Brain microvascular endothelial cell (primary cell): ENCODE measurements around the gene TOR1AIP1.
A peak's percentile ranks its signal among the peaks of the same experiment; 100 is the strongest.

Source experiments
- DNase-seq: peaks from one replicate; pipeline ENCODE4 v3.0.0-alpha.2; 2020
- H3K27ac ChIP-seq: fragments of 250-450 bp; sonication (Bioruptor Pico); 2 replicates; pipeline ENCODE4 v1.5.1; 2020; ENCODE audit warnings: mild to moderate bottlenecking, moderate library complexity
- H3K27me3 ChIP-seq: fragments of 250-450 bp; sonication (Bioruptor Pico); replicated peaks from 2 replicates; pipeline ENCODE4 v1.5.1; 2020; ENCODE audit warnings: mild to moderate bottlenecking
- H3K36me3 ChIP-seq: fragments of 250-450 bp; sonication (Bioruptor Pico); replicated peaks from 2 replicates; pipeline ENCODE4 v1.5.1; 2020; ENCODE audit warnings: mild to moderate bottlenecking
- H3K4me3 ChIP-seq: 2 replicates; pipeline ENCODE4 v1.5.1; 2011; ENCODE audit warnings: low read depth, mild to moderate bottlenecking, control low read depth, low read length, moderate library complexity
- in situ Hi-C: cut with HindIII; loops from 2 replicates; pipeline ENCODE4 v1.10.0; 2017; ENCODE audit warnings: low sequenced_read_pairs, low pct_ligation_motif_present
- TF ChIP-seq, protein P1 (sequence below): IDR thresholded peaks from 2 replicates; pipeline ENCODE4 v1.5.1; 2011; ENCODE audit warnings: low read depth, mild to moderate bottlenecking, moderate library complexity, low read length, control low read depth, inconsistent platforms; ENCODE audit errors: missing control alignments

The TOR1AIP1 gene

DNA sequence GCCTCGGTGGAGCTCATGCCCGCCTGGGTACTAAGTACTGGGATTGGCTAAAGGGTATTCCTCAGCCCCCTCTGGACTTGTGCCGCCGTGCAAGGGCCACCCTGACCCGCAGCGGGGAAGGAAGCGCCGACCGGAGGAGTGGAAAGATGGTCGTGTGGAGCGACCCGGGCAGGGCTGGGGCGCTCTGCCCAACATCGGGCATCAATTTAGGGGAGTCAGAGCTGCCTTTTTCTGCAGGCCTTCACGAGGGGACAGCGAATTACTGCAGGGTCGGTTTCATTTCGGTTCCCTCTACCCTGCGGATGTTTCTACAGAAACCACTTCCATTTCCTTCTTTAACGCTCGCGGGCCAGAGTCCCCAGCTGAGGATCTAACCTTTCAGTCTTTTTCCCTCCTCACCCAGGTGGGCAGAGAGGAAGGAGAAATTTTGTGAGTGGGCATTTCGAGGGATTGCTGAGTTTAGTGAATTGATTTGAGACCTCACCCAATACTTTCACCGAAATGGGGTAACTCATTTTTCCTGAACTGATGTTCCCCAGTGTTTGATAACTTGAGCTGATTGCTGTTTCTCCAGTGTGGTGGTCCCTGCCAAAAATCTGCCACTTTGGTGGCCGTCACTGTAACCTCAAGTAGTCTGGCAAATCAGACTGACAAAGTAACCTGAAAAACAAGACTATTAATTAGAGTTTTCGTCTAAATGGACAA is 1.1 kb downstream of the TOR1AIP1 start:
- in situ Hi-C loops, result no loop called here
- Histone ChIP-seq H3K27ac (peak overlapping the region; percentile 99), H3K36me3 (peaks cover 4% of the 10 kb centered on the region), H3K27me3 (no peaks in the 10 kb centered on the region), H3K4me3 (peak overlapping the region; percentile 89)
- TF ChIP-seq, protein P1, sequence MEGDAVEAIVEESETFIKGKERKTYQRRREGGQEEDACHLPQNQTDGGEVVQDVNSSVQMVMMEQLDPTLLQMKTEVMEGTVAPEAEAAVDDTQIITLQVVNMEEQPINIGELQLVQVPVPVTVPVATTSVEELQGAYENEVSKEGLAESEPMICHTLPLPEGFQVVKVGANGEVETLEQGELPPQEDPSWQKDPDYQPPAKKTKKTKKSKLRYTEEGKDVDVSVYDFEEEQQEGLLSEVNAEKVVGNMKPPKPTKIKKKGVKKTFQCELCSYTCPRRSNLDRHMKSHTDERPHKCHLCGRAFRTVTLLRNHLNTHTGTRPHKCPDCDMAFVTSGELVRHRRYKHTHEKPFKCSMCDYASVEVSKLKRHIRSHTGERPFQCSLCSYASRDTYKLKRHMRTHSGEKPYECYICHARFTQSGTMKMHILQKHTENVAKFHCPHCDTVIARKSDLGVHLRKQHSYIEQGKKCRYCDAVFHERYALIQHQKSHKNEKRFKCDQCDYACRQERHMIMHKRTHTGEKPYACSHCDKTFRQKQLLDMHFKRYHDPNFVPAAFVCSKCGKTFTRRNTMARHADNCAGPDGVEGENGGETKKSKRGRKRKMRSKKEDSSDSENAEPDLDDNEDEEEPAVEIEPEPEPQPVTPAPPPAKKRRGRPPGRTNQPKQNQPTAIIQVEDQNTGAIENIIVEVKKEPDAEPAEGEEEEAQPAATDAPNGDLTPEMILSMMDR, result no peak
- DNase-seq, result no peak

DNA sequence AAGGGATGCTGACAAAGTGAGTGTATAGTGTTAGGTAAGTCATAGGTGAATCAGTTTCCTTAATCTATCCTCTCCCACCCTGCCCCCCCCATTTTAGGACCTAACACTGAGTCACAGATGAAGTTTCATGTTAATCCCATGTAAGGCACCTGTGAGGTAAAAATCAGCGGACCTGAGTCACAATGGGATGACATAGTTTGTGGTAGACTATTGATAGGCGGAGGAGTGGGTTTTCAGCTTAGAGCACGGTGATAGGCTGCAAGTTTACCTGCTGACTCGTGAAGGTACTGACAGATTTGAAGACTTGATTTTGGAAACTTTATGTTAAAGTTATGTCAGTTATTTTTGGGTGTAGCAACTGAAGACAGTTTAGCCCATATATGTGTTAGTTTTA is 1.7 kb downstream of the TOR1AIP1 start:
- peak overlapping the region; percentile 99 for H3K27ac ChIP-seq
- TF ChIP-seq, protein P1, result no peak
- peaks cover 4% of the 10 kb centered on the region for H3K36me3 ChIP-seq
- in situ Hi-C loops, result no loop called here
- H3K4me3 ChIP-seq, result peak overlapping the region; percentile 89
- no peak for DNase-seq
- no peaks in the 10 kb centered on the region for H3K27me3 ChIP-seq

DNA sequence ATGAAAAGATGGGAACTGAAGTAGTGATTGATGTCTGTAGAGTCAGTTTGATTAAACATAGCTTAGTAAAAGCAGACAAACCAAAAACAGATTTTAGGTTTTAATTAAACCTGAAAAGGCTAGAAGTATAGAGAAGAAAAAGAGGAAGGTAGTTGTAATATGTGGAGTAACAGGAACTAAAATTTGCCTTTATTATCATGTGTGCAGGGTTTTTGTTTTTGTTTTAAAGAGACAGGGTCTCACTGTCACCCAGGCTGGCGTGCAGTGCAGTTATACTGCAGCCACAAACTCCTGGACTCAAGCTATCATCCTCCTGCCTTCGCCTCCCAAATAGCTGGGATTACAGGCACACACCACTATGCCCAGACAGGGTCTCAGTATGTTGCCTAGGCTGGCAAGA is 6.0 kb downstream of the TOR1AIP1 start:
- TF ChIP-seq, protein P1, result no peak
- no peak overlapping the region for H3K27ac ChIP-seq
- in situ Hi-C loops, result no loop called here
- no peak overlapping the region for H3K4me3 ChIP-seq
- peaks cover 19% of the 10 kb centered on the region for H3K36me3 ChIP-seq
- DNase-seq, result no peak
- H3K27me3 ChIP-seq, result no peaks in the 10 kb centered on the region

DNA sequence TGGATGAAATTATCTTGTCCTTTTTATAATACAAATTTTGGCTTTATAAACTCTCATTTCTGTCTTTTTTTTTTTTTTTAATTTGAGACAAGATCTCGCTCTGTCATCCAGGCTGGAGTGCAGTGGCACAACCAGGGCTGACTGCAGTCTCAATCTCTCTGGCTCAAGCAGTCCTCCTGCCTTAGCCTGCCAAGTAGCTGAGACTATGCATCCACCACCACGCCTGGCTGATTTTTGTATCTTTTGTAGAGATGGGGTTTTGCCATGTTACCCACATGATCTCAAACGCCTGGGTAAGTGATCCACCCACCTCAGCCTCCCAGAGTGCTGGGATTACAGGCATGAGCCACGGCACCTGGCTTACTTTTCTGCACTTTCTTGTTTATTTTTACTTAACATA is 7.5 kb downstream of the TOR1AIP1 start:
- no peak for DNase-seq
- no peak overlapping the region for H3K27ac ChIP-seq
- in situ Hi-C loops, result no loop called here
- H3K36me3 ChIP-seq, result peaks cover 24% of the 10 kb centered on the region
- H3K27me3 ChIP-seq, result no peaks in the 10 kb centered on the region
- H3K4me3 ChIP-seq, result no peak overlapping the region
- TF ChIP-seq, protein P1, result no peak

DNA sequence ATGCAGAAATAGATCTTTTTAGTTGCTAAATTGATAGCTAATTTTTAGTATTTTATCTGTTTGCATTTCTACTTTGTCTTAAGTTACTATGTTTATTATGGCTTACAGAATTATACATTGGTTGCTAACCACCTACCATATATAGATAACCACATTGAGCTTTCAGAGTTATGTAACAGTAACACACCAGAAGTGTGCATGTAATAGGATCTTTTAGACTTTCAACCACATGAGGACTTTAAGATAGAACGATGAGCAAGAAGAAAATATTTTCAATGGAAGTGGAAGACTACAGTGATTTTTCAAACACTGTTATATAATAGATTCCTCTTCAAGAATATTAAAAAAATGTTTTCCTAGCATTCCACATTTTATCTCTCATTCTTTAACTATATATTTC is 28.8 kb downstream of the TOR1AIP1 start:
- Histone ChIP-seq H3K27ac (no peak overlapping the region), H3K4me3 (no peak overlapping the region), H3K27me3 (no peaks in the 10 kb centered on the region), H3K36me3 (peaks cover 22% of the 10 kb centered on the region)
- DNase-seq, result no peak
- in situ Hi-C loops, result no loop called here
- TF ChIP-seq, protein P1, result no peak

DNA sequence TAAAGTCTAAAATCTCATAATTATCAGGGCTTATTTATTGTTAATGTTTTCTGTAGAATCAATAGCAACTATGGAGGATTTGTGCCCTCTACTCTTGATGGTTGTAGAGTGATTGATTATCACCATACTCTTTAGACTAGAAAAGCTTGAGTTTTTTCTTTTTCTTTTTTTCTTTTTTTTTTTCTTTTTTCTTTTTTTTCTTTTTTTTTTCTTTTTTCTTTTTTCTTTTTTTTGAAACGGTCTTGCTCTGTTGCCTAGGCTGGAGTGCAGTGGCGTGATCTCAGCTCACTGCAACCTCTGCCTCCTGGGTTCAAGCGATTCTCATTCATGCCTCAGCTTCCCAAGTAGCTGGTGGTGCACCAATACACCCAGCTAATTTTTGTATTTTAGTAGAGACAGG is 29.7 kb downstream of the TOR1AIP1 start:
- H3K27me3 ChIP-seq, result no peaks in the 10 kb centered on the region
- in situ Hi-C loops, result no loop called here
- H3K36me3 ChIP-seq, result peaks cover 24% of the 10 kb centered on the region
- TF ChIP-seq, protein P1, result no peak
- no peak overlapping the region for H3K27ac ChIP-seq
- no peak for DNase-seq
- H3K4me3 ChIP-seq, result no peak overlapping the region
